ENCODE measurements around the gene CD37. TPM values are rescaled to one million over a fixed set of nuclear protein-coding genes. Genes with fewer than 3 reads are reported as not detected.
A peak's percentile ranks its signal among the peaks of the same experiment; 100 is the strongest.
"Not testable (repeated sequence)": the region's sequence is repeated elsewhere in the genome, so short reads cannot be mapped to it uniquely, and the experiment has no call there.

Gene CD37
- total and polyA plus RNA-seq, 11 donors: 1.4 to 45.2 (median 3.9) TPM

GRCh38 chr19:49301165-49301865 lies 33.9 kb upstream of the CD37 start:
- 24 to 27% (median 25%) methylated on average over 8 of the region's 8 CpGs for WGBS, 4 donors
- intact Hi-C loops (cut with DNase I): loop anchor here in 6 of 10 donors (1.0 to 10.0 kb wide), 3 partner anchors 74 to 77 kb away; no protein-coding TSS in a partner anchor

DNA sequence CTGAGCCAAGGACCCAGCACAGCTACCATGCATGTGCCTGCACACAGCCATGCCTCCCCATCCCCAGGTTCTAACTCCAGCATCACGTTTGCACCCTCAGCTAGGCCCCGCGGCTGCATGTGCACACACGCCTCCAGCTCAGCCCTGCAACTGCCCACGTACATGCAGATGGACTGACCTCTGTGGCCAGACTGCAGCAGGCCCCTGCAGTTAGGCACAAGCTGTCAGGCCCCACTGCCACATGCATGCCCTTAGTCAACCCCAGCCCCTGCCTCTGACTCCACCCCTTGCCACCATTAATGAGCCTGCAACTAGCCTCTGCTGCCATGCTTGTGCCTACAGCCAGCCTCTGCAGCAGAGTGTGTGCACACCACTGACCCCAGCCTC lies 33.3 kb upstream of the CD37 start:
- Histone ChIP-seq H3K4me1 (peaks cover 0 to 4% (median 0%) of the 10 kb centered on the region in 12 donors), H3K27me3 (no peaks in the 10 kb centered on the region), H3K9me3 (peaks cover 0 to 9% (median 0%) of the 10 kb centered on the region in 12 donors), H3K27ac (no peak overlapping the region), H3K4me3 (no peak overlapping the region), H3K36me3 (no peaks in the 10 kb centered on the region)
- DNase-seq (no peak), ATAC-seq (no peak)
- intact Hi-C loops (cut with DNase I): loop anchor here in 6 of 10 donors (1.0 to 10.0 kb wide), 3 partner anchors 75 to 77 kb away; no protein-coding TSS in a partner anchor
- WGBS, 4 donors: 82 to 85% (median 84%) methylated on average over 4 to 5 of the region's 5 CpGs; no CpG with 5 or more reads in 1 of the 4 donors
- no peak for TF ChIP-seq POLR2A (IDR thresholded peaks at IDR 0.05)
- no peak for TF ChIP-seq CTCF (IDR thresholded peaks at IDR 0.05)

More at GRCh38 chr19:49301165-49301865, 33.9 kb upstream of the CD37 start:
- Histone ChIP-seq H3K4me3 (peak overlapping the region in 5 of 12 donors; percentile 15 to 43 (median 35)), H3K27ac (no peak overlapping the region), H3K27me3 (no peaks in the 10 kb centered on the region), H3K4me1 (peaks cover 0 to 4% (median 0%) of the 10 kb centered on the region in 12 donors), H3K9me3 (peaks cover 0 to 9% (median 0%) of the 10 kb centered on the region in 12 donors), H3K36me3 (no peaks in the 10 kb centered on the region)
- ATAC-seq (peak; percentile 61 to 94 (median 90)), DNase-seq (peak; percentile 58 to 89 (median 74))
- TF ChIP-seq POLR2A (IDR thresholded peaks at IDR 0.05) (no peak), CTCF (IDR thresholded peaks at IDR 0.05) (peak; percentile 56 to 95 (median 80))

DNA sequence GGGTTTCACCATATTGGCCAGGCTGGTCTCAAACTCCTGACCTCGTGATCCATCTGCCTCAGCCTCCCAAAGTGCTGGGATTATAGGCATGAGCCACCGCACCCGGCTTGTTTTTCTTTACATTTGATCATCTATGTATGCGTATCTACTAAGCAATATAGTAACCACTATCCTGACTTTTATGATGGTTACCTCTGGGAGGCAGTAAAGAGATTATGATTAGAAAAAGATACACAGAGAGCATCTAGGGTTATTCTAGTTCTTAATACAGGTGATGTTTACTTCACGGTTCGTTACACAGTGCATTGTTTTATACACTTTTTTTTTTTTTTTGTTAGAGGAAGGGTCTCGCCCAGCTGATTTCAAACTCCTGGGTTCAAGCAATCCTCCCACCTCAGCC lies 28.5 kb upstream of the CD37 start:
- not testable (repeated sequence) for H3K4me1 ChIP-seq, H3K27ac ChIP-seq, H3K9me3 ChIP-seq, H3K4me3 ChIP-seq, H3K27me3 ChIP-seq, ATAC-seq, DNase-seq
- intact Hi-C loops (cut with DNase I): loop anchor here in 1 of 10 donors (10.0 kb wide), 1 partner anchor 82 kb away; no protein-coding TSS in a partner anchor
- WGBS, 4 donors: 70 to 93% (median 77%) methylated on average over 7 of the region's 7 CpGs
- H3K36me3 ChIP-seq: peaks cover 0 to 11% (median 3%) of the 10 kb centered on the region in 9 donors

- no peaks in the 10 kb centered on the region for H3K9me3 ChIP-seq
- no peak overlapping the region for H3K27ac ChIP-seq
- H3K36me3 ChIP-seq: peaks cover 0 to 11% (median 3%) of the 10 kb centered on the region in 9 donors
- TF ChIP-seq CTCF (IDR thresholded peaks at IDR 0.05) (no peak), POLR2A (IDR thresholded peaks at IDR 0.05) (no peak)
- H3K4me1 ChIP-seq: no peaks in the 10 kb centered on the region
- intact Hi-C loops (cut with DNase I): loop anchor here in 1 of 10 donors (10.0 kb wide), 1 partner anchor 84 kb away; no protein-coding TSS in a partner anchor
- DNase-seq (no peak), ATAC-seq (no peak)
- no peaks in the 10 kb centered on the region for H3K27me3 ChIP-seq
- H3K4me3 ChIP-seq: no peak overlapping the region
- 92 to 95% (median 94%) methylated on average over 6 of the region's 6 CpGs for WGBS, 4 donors
Measured at GRCh38 chr19:49309087-49309486, 26.1 kb upstream of the CD37 start.
